ENCODE results near the gene UBASH3B. TPM values are rescaled to one million over a fixed set of nuclear protein-coding genes. Genes with fewer than 3 reads are reported as not detected.
"Not testable (repeated sequence)": the region's sequence is repeated elsewhere in the genome, so short reads cannot be mapped to it uniquely, and the experiment has no call there.

Gene UBASH3B
- total RNA-seq, 1 donor from 2014 or later: 3.4 TPM

DNA sequence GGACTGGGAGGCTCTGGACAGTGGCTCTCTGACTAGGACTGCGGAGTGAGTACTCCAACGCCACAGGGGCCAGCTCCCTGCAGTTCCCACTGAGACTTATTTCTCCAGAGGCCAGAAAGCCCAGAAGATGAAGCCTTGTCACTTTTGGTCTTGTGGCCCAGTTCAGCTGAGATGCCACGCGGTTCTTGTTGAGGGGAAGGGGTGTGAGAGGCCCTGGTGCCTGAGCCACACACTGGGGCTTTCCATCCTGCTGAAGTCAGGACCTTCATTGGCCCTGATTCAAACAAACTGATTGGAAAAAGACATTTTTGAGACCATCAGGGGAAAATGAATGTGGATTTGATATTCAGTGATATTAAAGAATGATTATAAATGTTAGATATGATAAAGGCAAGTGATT, 73.6 kb downstream of the UBASH3B start:
- DNase-seq (ENCODE audit: low read depth in 2 of 2): no peak

DNA sequence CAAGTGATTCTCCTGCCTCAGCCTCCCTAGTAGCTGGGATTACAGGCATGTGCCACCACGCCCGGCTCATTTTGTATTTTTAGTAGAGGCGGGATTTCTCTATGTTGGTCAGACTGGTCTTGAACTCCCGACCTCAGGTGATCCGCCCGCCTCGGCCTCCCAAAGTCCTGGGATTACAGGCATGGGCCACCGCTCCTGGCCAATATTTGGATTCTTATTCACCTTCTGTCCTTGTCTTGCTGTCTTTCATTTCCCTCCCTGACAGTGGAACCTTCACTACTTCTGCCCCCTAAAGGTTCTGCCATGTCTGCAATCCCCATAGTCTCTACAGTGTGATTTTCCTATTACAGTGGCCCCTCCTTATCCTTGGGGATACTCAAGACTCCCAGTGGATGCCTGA, 75.2 kb downstream of the UBASH3B start:
- not testable (repeated sequence) for DNase-seq (ENCODE audit: low read depth in 2 of 2)

DNA sequence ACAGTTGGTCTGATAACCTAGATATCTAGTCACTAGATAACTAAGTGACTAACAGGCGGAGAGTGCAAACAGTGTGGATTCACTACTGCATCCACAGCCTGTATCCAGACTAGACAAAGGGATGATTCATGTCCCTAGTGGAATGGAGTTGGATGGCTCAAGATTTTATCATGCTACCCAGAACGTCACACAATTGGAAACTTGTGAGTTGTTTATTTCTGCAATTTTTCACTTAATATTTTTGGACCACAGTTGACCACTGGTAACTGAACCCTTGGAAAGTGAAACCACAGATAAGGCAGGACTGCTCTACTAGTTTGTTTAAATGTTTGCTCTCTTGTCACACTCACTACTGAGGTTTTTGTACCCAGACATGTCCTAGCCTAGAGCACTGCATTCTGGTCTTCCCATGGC, 76.0 kb downstream of the UBASH3B start:
- peak; percentile 32 to 70 for DNase-seq (ENCODE audit: low read depth in 2 of 2)

DNA sequence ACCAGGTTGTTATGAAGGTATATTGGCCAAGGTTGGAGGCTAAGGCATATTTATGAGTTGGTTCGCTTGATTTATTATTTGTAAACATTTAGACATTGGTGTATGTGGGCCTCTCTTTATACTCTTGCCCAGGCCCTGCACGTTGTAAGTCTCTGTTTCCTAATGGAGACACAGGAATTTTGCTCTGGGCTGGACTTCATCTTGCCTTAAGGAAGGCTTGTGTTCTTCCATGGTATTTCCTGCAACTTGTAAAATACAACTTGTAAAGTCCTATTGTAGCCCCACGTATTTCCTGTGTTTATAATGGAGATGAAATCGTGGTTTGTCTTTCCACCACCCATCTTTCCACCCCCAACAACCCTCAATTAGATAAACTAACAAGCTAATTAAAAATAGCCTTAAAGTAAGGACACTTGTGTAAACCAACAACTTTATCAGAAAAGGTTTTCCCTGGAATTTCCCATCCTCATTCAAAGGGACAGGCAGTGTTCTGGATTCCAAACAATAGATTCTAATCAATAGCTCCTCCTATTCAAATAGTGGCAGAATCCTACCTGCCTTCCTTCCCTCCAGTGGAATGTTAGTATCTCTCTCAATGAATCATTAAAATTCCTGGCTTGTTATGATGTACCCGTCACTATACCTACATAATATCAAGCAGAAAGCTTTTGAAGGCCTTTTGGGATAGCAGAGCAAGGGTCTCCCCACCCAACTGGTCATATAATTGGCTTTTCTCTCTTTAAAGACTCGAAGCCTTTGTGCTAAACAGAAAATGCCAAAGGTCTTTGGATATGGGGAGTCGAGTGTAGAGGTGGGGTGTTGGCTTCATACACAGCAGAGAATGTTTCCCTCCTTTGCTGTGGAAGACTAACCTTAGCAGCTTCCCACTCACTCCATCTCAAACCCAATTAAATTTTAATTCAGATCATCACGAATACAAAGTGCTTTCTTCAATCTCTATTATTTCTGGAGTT, 77.1 kb downstream of the UBASH3B start:
- peak; percentile 41 to 55 for DNase-seq (ENCODE audit: low read depth in 2 of 2)

DNA sequence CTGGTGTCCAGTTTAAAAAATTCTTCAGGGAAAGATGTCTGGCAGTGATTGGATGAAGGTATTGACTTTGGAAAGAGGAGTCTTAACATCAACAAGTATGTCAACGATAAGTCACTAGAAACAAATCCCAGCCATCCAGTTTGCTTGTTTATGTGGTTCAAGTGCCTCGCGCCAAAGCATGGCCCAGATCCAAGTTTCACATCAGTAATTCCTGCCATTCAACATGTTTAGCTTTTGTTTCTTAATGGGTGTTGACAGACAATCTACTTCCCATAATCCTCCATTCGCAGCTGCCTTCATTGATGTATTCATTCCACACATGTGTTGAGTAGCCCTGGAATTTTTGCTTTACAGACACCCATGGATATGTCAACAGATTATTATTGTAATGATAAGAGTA, 77.8 kb downstream of the UBASH3B start:
- DNase-seq (ENCODE audit: low read depth in 2 of 2): peak; percentile 92 to 97

DNA sequence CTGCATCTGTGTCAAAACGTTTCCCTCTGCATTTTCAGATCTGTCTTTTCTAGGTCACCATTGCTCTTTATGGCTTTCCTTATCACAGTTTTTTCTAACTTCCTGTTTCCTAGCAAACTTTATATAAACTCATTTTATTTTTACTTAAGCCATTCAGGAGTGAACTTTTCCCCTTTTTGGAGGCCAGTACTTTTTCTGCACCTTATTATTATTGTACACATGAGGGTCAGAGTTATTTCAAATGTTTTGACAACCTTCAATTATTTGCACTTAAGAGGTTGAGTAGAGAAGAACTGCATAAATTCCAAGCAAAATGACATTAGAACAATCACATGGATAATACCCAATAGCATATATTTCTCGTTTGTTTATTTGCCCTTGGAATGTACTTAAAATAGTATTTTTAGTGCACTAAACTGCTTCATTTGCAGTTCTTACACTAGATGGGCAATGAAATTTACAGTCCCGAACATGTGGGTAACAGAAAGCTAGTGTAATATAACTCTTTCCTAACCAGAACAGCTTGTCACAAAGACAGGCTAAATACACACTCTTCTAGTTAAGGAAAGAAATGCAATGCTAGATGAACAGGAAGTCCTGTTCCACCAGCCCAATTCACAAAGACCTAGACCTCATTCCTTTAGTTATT, 79.5 kb downstream of the UBASH3B start:
- DNase-seq (ENCODE audit: low read depth in 2 of 2): no peak

DNA sequence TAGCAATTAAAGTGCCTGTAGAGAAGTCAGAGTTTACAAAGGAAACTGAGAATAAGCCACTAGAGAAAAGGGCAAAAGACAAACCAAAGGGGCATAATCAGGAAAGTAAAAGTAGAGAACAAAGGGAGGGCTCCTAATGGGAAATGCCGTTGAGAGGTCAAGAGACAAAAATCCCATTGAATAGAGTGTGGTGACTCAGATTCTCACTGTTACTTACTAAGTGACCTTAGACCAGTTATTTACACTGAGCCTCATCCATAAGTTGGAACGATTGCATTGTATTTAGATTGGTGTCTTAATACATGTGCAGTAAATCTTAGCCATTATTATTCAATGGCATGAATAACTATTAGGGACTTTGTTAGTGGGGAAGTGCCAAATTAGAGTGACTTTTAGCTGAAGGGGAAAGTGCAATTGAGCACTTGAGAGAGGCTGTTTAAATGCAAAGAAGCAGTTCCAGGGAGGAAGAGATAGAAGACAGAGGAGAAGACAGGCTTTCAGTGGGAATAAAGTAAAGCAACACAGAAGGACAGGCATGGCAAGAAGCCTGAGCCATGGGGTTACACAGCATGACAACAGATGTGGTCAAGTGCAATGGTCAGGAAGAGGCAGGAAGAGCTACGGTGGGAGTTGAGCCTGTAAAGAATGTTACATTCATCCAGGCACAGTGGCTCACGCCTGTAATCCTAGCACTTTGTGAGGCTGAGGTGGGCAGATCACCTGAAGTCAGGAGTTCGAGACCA, 82.6 kb downstream of the UBASH3B start:
- peak; percentile 29 to 56 for DNase-seq (ENCODE audit: low read depth in 2 of 2)

DNA sequence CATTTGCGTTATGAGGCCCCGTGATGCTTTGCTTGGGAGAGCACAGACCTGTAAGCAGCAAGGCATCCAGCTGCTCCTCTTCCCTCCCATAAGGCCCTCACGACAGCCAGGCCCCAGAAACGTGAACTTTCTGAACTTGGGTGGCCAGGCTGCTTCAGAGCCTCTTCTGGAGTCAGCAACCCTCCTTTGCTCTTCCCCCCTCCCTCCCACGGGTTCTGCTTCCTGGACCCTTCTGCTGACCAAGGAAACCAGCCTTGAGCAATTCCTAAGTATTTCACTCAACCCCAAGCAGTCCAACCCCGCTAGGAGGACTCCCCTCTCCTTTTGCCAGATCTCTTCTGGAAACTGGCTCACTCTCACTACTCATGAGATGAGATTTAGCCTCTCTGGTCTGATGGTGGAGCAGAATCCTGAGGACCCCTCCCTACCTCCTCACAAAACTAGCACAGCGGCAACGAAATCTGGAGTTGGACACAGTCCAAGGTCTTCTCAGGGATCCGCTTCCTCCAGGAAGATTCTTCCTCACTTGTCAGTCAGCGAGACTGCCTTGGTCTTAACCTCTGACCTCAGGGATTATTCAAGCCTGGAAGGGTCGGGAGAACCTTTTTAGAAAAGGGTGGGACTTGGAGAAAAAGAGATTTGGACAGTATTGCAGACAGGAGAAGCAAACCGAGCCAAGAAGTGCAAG, 86.2 kb downstream of the UBASH3B start:
- DNase-seq (ENCODE audit: low read depth in 2 of 2): no peak

DNA sequence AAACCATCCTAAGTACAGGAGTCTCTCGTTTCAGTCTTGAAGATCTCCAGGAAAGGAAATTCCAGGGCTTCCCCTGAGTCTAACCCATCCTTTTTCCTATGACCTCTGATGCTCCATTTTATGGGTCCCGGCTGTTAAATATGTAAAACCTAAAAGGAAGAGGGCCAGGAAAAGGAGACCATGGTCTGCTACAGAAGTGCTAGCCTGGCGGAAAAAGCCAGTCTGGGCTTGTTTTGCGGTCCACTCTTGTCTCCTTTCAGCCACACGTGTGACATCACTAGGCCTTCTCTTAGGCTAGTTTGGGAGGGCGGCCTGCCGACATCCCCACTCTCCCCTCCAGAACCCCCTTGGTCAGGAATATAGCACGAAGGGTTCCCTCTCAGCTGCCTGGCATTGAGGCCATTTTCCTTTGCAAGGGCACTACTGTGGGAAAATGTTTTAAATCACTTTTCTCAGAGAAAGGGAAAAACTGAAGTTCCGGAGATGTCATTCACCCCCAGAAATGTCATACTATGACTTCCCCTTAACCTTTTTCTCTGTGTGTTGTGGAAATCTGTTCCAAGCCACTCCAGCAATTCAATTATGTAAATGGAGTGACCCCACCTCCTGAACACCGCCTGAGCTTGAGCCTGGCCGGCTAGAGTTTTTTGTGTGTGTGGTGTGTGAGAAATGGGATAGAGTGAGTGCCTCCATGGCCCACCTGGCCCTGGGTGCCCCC, 86.9 kb downstream of the UBASH3B start:
- peak in 1 of 2 donors; percentile 34 for DNase-seq (ENCODE audit: low read depth in 2 of 2)

DNA sequence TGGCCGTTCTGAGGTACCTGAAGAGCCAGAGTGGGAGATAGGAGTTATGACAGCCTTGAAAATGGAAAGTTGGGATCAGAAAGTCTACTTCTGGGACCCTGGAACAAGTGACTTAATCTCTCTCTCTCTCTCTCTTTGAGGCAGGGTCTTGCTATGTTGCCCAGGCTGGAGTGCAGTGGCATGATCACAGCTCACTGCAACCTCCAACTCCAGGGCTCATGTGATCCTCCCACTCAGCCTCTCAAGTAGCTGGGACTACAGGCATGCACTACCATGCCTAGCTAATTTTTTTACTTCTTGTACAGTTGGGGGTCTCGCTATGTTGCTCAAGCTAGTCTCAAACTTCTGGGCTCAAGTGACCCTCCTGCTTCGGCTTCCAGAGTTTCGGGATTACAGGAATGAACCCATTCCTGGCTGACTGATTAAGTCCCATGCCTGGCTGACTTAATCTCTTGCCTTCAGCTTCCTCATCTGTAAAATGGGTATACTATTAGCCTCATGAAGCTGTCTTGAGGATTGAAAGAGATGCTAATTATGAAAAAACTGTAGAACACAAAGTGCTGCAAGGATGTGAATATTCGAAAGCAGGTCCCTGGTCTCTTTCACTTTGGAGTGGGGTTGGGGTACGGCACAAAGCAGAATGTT, 87.7 kb downstream of the UBASH3B start:
- DNase-seq (ENCODE audit: low read depth in 2 of 2): no peak

DNA sequence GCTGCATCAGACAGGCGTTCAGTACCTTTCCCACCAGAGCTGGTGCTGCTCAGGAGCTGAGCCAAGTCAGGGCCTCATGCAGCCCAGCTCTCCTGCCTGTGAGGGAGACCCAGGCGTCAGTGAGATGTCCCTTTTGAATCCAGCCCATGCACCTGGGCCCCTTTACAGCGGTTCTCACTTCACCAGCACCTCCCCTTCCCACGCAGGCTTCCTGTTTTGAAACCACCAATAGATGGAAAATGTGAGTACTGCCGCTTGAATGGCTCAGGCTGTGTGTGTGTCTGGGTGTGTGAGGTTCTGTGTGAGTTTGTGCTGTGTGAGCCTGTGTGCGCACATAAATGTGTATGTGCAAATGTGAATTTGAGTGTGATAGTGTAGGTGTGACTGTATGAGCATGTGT, 88.4 kb downstream of the UBASH3B start:
- DNase-seq (ENCODE audit: low read depth in 2 of 2): peak in 1 of 2 donors; percentile 97

DNA sequence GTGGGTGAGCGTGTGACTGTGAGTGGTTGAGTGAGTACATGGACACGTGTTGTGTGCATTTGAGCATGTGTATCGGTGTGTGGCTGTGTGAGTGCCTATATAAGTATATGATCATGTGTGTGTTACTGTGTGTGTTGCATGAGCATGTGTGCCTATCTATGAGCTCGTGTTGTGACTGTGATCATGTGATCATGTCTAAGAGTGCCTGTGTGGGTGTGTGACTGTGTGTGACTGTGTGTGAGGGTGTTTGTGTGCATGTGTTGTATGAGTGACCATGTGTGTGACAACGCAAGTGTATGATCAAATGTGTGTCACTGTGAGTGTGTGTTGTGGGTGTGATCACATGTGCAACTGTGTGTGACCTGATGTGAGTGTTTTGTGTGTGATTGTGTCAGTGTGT, 88.8 kb downstream of the UBASH3B start:
- DNase-seq (ENCODE audit: low read depth in 2 of 2): no peak

DNA sequence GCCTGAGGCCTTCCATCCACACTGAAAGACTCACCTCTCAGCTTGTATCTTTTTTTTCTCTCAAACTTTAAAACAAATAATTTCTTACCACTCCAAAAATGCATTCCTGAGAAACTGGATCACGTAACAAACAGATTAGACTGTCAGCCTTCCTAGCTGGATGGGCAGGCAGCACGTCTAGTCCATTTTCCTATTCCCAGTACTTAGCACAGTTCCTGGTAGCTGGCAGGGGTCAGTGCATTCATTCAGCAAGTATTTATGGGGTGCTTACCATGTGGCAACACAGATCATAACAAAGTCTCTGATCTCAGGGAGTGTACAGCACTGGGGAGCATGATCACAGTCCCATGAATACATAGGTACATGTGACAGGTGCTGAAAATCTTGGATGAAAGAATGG, 89.6 kb downstream of the UBASH3B start:
- no peak for DNase-seq (ENCODE audit: low read depth in 2 of 2)

DNA sequence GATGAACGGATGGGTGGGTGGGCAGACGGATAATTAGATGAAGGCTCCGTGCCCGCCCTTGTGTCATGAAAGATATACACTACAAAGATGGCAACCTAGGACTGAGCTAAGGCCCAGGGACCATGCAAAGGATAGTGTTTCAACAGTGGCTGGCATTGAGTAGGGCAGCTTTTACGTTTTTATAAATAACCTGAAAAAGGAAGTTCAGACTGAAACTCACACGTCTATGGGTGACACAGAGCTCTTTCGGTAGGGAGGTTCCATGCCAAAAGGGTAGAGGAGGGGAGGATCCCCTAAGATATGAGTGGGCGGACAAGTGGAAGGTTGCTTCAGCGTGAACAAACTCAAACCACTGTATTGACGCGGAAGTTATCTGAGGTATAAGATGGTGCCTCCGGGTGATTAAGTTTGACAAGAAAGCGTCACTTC, 90.5 kb downstream of the UBASH3B start:
- no peak for DNase-seq (ENCODE audit: low read depth in 2 of 2)

DNA sequence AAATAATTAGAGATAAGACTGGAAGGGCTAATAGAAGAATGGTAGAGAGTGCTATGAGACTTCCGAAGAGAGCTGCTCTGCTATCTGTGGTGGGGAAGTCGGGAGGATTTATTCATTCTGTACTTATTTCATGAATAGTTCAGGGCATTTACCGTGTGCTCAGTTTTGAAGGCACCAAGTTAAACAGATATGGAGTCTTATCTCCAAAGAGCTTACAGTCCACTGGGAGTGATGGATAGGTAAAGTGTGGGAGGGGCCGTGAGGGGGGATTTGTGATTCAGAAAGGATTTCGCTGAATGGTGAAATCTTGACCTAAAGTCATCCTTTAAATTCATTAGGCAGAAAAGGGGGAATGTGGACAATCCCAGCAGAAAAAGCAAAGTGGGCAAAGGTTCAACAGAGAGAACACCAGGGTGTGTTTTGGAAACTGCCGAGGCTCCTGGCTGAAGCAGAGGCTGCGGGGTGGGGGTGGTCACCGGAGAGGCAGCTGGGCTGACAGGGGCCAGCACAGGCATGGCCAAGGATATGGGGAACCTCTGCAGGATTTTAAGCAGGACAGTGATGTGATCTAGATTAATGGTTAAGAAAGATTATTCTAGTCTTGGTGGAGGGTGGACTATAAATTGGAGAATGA, 91.2 kb downstream of the UBASH3B start:
- DNase-seq (ENCODE audit: low read depth in 2 of 2): no peak

DNA sequence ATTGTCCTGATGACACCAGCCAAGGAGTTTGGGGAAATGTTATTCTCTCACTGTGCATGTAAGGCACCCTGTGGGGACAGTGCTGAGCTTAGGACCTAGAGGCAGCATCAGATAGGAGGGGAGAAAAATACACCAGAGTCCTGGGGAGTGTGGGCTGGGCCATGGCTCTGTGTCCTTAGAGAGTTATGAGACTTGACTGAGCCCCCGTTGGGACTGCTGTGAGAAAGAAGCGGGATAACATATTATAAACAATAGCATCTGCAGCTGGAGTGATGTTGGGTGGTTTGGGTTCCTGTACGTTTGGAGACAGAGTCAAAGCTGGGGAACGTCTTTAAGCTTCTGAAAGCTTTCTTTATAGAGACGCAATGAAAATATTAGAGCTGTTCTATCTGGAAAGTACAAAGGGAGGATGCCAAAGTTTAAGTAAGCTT, 91.8 kb downstream of the UBASH3B start:
- DNase-seq (ENCODE audit: low read depth in 2 of 2): no peak

DNA sequence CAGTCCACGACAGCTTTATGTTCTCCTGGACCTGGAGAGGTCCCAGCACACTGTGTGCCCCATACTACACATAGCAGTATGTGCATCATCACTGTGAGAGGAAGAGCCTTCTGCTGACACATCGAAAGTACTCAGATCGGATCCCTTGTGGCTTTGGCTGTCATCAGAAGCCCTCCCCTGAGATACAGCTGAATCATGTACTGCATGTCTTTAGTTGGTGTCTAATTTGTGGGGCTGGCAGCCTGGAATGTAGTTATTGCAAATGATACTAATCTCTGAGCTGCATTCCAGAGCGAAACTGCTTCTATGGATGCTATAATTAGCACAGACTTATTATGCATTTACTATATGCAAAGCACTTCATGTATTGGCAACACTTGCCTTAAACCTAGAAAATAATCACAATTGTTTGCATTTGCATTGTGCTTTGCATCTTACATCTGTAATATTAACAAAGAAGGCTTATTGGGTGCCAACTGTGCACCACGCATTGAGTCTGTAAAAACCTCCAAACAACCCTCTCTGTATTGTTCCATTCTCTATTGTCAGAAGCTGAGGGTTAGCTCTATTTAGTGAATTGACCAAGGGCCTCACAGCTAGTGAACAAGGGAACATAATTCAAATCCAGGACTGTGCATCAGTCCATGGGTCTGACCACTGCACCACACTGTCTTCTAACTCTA, 93.6 kb downstream of the UBASH3B start:
- peak; percentile 37 to 82 for DNase-seq (ENCODE audit: low read depth in 2 of 2)

DNA sequence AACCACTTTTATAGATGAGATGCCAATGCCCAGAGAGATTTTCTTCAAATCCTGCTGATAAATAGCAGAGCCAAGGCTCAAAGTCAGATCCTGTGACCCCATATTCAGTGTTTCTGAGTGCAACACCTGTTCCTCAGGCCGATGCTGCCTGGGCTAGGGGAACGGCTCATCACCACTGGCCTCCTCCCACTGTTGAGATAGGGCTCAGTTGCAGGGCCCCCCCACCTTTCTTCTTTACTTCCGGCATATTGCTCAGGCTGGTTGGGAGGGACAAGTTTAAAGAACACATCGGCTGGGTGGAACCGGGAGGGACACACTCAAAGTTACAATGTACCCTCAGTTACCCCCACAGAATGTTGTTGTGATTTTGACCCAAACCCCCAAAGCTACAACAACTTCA, 94.5 kb downstream of the UBASH3B start:
- DNase-seq (ENCODE audit: low read depth in 2 of 2): no peak

Measured in lung microvascular endothelial cell (primary cell).